GM19023 (cell line): Measurements from ENCODE around the gene CDCA8.
A peak's percentile ranks its signal among the peaks of the same experiment; 100 is the strongest.
"Not testable (repeated sequence)": the region's sequence is repeated elsewhere in the genome, so short reads cannot be mapped to it uniquely, and the experiment has no call there.

Experiments used
- ATAC-seq: cut with Tn5 transposase; IDR thresholded peaks from one replicate; pipeline ENCODE4 v1.9.1; 2021; ENCODE audit warnings: mild to moderate bottlenecking, moderate library complexity; ENCODE audit not compliant: unreplicated experiment

CDCA8 gene

DNA sequence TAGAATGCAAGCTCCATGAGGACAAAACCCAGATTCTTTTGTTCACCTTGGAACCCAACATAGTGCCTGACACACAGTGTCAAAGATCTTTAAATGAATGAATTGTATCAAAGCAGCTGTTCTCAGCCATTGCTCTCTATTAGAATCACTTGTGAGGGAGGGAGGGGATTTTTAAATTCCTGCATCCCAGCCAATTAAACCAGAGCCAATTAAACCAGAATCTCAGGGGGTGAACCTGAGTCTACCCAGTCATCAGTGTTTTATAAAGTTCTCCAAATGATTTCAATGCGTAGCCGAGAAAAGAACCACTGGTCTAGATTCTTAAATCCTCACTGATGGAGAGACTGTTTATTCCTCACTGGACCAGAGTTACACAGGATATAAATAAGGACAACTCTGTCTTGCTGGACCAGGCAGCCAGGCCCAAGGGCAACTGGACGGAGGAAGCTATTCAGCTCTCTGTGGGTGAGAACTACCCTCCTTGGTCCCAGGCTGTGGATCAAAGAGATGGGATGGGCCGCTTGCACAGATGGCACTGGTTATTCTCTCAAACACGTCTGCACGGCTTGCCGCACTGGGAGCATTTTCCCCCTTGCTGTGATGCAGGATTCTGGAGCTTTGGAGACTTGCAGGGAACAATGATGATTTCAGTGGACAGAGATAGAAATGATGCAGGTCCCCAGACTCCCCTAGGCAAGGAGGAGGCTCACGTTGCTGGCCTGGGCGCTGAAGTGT, 20.0 kb upstream of the CDCA8 start:
- ATAC-seq, result no peak

DNA sequence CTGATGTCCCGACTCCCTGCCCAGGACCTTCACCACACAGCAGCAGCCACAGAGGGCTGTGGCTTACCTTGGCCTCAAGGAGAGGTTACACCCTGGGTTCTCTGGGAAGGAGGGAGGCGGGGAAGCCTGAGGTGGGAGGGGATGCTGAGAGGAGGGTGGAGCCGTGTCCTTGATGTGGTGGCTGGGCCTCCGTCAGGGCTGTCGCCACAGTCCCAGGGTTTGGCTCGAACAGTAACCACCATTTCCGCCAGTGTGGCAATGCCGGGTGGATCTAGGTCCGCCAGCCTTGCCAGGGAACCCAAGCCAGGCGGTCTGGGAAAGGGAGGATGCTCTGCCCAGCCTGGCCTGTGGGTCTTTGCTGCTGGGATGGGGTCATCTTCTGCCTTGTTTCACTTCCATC, 18.4 kb upstream of the CDCA8 start:
- ATAC-seq, result no peak

DNA sequence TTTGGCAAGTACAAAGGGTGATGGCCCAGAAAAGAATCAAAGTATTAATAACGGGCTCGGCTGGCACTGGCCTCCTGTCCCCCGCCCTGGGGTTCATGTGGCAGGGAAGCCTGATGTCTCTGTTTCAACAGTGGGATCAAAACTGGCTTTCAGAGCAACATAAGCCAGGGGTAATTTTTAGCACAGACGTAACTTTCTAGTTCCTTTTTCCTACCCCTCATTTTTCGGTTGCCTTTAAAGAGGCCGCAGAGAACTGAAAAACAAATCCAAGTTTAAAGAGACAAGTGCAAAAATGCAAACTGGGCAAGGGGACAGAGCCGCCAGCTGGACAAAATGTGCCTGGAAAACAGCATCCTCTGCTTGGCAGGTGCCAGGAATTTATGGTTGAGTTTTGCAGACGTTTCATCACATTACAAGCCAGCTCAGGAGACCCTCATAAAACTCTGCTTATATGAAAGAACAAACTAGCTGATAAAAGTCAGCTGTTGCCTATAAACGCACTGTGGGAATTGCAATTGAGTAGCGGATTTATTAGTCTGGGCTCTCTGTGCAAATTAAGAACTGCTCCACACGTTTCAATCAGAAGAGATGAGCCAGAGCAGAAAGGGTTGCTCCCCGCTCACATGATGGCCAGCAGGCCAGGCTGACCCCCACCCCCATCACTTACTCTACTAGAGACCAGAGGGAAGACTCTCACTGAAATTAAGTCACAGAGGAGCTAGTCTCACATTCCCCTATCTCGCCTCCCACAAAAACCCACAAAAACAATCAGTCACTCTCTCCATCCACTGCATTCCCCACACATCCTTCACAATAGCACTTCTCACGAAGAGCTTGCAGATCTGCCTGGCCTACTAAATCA, 15.8 kb upstream of the CDCA8 start:
- peak; percentile 52 for ATAC-seq

- no peak for ATAC-seq
Observed at GRCh38 chr1:37677143-37677439, 15.2 kb upstream of the CDCA8 start.

GRCh38 chr1:37677808-37678207, 14.5 kb upstream of the CDCA8 start:
- ATAC-seq, result no peak

DNA sequence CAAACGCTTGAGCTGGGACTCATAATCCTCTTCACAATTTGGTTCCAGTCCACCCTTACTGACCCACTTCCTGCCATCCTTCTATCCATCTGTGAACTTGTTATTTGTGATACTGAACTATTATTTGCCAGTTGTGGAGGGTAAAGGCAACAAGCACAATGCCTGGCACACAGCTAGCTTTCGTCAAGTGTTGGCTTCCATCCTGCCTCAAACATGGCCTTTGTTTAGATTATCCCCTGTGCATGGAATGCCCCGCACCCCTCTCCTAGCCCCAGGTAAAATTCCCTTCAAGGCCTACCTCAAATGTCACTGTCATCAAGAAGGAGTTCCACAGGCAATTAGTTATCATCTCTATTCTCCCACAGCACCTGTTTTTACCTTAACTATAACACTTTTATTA, 11.4 kb upstream of the CDCA8 start:
- ATAC-seq, result no peak

GRCh38 chr1:37682334-37682987, 9.9 kb upstream of the CDCA8 start:
- no peak for ATAC-seq

- not testable (repeated sequence) for ATAC-seq
Observed at GRCh38 chr1:37684182-37684581, 8.1 kb upstream of the CDCA8 start.

DNA sequence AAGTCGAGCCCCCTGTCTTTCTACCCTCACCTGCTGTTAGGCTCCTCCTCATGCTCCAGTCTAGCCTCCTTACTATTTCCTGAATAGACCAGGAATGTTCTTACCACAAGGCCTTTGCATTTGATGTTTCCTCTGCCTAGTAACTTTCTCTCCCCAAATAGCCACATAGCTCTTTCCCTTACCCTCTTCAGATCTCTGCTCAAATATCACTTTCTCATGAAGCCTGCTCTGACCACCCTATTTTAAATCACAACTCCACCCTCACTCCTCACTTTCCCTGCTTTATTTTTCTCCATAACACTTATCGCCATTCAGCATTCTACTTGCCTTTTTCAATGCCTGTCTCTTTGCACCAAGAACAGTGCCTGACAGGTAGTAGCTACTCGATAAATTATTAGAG, 6.6 kb upstream of the CDCA8 start:
- ATAC-seq, result no peak

GRCh38 chr1:37687764-37688163, 4.6 kb upstream of the CDCA8 start:
- ATAC-seq, result not testable (repeated sequence)

- ATAC-seq, result no peak
Observed at GRCh38 chr1:37688926-37689325, 3.4 kb upstream of the CDCA8 start.

GRCh38 chr1:37691497-37692077, 729 bp upstream of the CDCA8 start:
- ATAC-seq, result peak; percentile 10

- ATAC-seq, result no peak
Observed at GRCh38 chr1:37692834-37693175, 489 bp downstream of the CDCA8 start.

DNA sequence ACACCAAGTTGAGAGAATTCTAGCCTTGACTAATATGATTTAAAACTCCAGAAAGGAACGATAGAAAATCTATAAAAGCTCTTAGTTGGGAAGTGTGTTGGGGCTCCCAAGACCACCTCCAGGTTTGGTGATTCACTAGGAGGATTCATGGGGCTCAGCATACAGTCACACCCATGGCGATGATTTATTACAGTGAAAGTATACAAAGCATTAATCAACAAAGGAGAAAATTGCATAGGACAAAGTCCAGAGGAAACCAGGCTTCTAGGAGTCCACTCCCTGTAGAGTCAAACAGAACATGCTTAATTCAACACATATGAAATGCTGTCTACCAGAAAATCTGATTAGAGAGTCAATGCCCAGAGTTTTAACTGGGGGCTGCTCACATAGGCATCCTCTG, 4.8 kb downstream of the CDCA8 start:
- ATAC-seq, result no peak

DNA sequence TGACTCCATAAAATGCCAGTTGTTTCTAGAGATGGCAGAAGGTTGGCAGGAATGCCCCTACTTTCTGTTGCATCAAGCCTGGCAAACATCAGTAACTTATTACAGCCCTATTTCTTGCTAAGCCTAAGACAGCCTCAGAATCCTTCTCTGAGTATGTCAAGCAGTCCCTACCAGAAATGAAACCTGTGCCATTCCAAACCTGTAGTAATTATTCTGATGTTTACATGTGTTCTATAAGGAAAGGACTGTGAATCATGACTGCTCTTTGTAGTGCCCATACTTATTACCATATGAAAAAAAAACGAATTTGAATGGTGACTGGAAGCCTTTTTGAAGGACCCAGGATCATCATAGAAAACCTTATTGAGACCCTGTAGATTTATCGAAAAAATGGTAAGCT, 5.4 kb downstream of the CDCA8 start:
- no peak for ATAC-seq

DNA sequence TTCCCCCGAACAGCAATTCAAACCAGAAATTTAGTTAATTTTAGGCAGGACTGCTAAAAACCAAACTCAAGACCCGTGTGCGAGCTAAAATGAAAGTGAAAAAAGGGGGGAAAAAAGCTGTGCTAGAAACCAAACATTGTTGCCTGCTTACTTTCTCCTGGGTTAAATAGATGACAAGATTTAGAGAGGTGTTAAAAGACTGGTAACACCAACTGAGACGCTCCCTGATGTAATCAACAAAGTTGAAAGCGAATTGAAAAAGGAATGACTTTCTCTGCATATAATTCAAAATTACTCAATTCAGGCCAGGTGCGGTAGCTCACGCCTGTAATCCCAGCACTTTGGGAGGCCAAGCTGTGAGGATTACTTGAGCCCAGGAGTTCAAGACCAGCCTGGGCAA, 6.8 kb downstream of the CDCA8 start:
- ATAC-seq, result no peak

- no peak for ATAC-seq
Observed at GRCh38 chr1:37701051-37701450, 8.7 kb downstream of the CDCA8 start.

- no peak for ATAC-seq
Observed at GRCh38 chr1:37703061-37703460, 10.7 kb downstream of the CDCA8 start.

DNA sequence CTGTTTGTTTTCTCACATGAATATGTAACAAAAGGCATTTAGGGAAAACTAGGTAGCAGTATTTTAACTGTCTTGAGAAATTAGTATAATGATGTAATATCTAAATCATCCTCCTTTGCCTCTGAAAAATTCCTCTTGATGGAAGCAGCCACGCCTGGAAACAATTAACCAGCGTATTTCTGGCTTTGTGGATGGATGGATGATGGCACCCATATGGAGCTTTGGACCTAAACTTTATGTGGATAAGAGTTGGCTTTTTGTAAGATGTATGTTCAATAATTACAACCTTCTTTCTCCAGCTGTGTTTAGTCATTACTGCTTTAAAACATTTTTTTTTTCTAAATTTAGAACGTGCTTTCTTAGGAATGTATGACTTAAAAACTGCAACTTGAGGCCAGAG, 12.7 kb downstream of the CDCA8 start:
- no peak for ATAC-seq

DNA sequence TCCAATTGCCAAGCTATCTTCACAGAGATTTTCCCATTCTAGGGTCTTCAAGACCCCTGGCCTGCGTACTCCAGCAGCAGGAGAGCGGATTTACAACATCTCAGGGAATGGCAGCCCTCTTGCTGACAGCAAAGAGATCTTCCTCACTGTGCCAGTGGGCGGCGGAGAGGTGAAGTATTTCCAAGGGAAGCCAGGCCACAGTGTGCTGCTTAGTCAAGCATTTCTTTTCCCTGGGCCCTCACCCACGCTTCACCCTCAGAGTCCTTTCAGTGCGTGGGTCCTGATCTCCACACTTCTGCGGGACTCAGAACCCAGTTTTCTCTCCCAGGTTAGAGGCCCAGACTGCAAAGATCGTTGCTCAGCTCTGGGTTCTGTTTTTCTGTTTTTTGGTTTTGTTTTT, 13.1 kb downstream of the CDCA8 start:
- ATAC-seq, result no peak

- ATAC-seq, result no peak
Observed at GRCh38 chr1:37708471-37708870, 16.2 kb downstream of the CDCA8 start.

- no peak for ATAC-seq
Observed at GRCh38 chr1:37714226-37714625, 21.9 kb downstream of the CDCA8 start.
